ENCODE data around the gene IFT172.

The IFT172 gene

GRCh38 chr2:27494284-27494943 lies 4.9 kb upstream of the IFT172 start:
- in situ Hi-C loops (cut with MboI; ENCODE audit: low sequenced_read_pairs) = no loop called here

GRCh38 chr2:27493948-27494283 lies 4.4 kb upstream of the IFT172 start:
- in situ Hi-C loops (cut with MboI; ENCODE audit: low sequenced_read_pairs) = no loop called here

DNA sequence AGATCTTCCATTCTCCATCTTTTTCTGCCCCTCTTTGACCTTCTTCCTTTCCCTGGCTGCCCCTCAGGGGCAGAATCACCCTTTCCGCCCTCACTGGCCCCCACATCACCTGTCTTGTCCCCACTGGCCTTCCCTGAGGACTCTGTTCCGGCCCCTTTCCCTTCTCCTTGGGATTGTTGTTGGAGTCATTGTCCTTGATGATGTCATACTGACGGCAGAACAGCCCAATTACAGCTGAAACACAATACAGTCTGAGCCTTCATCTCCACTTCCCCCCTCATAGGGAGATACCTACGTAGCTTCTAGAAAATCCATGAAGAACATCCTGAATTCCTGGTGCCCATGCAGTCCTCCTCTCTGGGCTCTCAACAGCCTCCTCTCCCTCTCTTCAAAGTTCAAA lies 3.0 kb upstream of the IFT172 start:
- in situ Hi-C loops (cut with MboI; ENCODE audit: low sequenced_read_pairs) = no loop called here

DNA sequence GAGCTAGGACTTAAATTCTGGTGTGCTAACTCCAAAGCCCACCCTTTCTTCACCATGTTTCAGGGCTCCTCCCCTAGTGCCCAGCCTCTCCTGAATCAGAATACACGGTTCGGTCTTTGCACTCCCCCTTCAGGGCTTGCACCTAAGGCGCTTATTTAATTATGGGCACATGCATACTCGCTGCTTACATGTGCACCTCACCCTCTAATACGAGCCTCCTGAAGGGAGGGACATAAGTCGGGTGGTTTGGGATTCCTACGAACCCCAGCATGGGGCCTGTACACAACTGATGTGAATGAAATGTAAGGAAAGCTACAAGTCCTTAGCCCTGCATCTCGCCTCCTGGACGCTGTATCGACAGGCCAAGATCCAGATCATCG lies 435 bp downstream of the IFT172 start:
- in situ Hi-C loops (cut with MboI; ENCODE audit: low sequenced_read_pairs) = no loop called here

DNA sequence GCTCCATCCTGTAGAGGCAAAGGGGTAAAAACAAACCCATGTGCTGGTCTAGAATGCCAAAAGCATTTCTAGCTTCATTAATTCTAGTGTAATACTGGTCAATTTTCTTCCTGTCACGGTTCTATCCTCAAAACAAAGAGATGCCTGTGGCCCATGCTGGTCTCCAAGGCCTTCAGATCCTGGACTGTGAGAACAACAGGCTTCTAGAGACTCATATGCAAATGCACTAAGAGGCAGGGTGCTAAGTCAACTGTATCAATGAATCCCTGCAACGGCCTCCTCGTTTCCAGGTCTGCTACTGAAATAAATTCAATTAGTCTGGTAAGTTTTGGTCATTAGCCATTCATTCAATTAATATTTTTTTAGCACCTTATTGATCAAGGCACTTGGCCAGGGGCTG lies 4.0 kb downstream of the IFT172 start:
- in situ Hi-C loops (cut with MboI; ENCODE audit: low sequenced_read_pairs) = no loop called here

- in situ Hi-C loops (cut with MboI; ENCODE audit: low sequenced_read_pairs) = no loop called here
These were observed 17.6 kb downstream of the IFT172 start for GRCh38 chr2:27471961-27472360.

GRCh38 chr2:27464443-27464842 lies 25.1 kb downstream of the IFT172 start:
- in situ Hi-C loops (cut with MboI; ENCODE audit: low sequenced_read_pairs) = no loop called here

DNA sequence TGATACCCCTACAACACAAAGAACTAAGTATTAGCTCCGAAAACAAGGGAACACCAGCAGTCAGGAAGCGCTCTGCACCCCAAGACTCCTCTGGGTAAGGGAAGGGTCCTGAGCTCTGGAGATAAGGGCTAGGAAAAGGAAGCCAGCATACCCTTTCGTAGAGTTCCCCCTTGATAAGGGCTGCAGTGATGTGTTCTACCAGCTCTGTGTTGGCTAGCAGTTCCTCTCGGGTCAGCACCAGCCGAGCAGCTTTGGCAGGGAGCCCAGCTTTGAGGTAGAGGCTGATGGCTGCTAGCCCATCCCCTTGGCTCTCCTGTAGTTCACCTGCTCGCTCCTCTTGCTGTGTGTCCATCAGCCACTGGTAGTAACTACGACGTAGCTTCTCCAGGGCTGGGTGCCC lies 28.4 kb downstream of the IFT172 start:
- in situ Hi-C loops (cut with MboI; ENCODE audit: low sequenced_read_pairs) = no loop called here

DNA sequence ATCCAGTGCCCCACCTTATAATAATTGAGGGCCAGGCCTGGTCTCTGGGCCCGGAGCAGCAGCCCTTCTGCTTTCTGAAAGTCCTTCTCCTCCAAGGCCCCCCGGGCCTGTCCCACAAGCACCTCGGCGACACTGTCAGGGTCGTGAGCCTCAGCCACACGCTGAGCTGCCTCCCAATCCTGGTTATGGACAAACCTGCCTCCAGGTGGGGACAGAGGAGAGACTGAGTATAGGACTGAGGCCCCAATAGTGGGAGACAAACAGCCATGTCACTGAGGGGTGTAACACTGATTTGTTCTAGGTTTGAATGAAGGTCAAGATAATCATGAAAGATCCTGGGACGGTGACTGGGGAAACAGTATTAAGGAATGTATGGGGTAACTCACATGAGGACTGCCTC lies 35.6 kb downstream of the IFT172 start:
- in situ Hi-C loops (cut with MboI; ENCODE audit: low sequenced_read_pairs) = no loop called here

GRCh38 chr2:27451095-27451494 lies 38.4 kb downstream of the IFT172 start:
- in situ Hi-C loops (cut with MboI; ENCODE audit: low sequenced_read_pairs) = no loop called here

DNA sequence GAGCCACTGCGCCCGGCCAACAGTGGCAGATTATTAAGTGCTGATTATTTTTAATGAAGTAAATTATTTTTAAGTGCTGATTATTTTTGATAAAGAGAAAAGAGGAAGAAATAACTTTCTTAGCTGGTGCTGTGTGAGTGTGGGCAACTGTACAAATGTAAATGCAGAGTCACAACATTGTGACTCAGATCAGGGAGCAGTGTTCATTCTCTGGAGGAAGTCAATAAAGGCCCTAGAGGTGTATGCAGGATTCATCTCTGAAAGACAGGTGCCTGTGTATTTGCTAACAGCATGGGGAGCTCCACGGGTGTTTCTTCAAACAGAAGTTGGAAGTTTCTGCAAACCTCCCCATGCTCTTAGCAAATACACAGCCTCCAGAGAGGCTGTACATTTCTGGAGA lies 41.2 kb downstream of the IFT172 start:
- in situ Hi-C loops (cut with MboI; ENCODE audit: low sequenced_read_pairs) = no loop called here

GRCh38 chr2:27446057-27446456 lies 43.5 kb downstream of the IFT172 start:
- in situ Hi-C loops (cut with MboI; ENCODE audit: low sequenced_read_pairs) = no loop called here

GRCh38 chr2:27445615-27446014 lies 43.9 kb downstream of the IFT172 start:
- in situ Hi-C loops (cut with MboI; ENCODE audit: low sequenced_read_pairs) = no loop called here

GRCh38 chr2:27445155-27445554 lies 44.4 kb downstream of the IFT172 start:
- in situ Hi-C loops (cut with MboI; ENCODE audit: low sequenced_read_pairs) = no loop called here

GRCh38 chr2:27442920-27443282 lies 46.6 kb downstream of the IFT172 start:
- in situ Hi-C loops (cut with MboI; ENCODE audit: low sequenced_read_pairs) = no loop called here

GRCh38 chr2:27441958-27442919 lies 47.3 kb downstream of the IFT172 start, which contains the start of gene KRTCAP3:
KRTCAP3 (plus strand) TSS chr2:27442381; CDS start chr2:27442413, 32 bp downstream.
- in situ Hi-C loops (cut with MboI; ENCODE audit: low sequenced_read_pairs) = no loop called here

GRCh38 chr2:27441226-27441926 lies 48.2 kb downstream of the IFT172 start:
- in situ Hi-C loops (cut with MboI; ENCODE audit: low sequenced_read_pairs) = no loop called here

GRCh38 chr2:27435628-27436027 lies 53.9 kb downstream of the IFT172 start:
- in situ Hi-C loops (cut with MboI; ENCODE audit: low sequenced_read_pairs) = no loop called here

DNA sequence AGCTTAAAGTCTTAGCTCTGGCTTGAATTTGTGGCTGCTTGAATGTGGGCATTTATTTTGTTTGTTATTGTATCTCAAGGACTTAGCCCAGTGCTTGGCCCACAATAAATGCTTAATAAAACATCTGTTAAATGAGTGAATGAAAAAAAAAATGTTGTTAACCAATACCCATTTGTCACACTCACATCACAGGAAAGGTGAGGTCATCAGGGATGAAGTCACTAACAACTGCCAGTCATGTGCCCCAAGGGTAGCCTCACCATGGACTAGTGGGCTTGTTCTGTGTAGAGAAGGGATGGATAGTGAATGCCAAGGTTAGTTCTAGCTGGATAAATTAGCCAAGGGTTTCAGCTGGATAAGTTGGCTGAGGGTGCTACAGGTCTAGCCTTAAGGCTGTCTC lies 58.1 kb downstream of the IFT172 start:
- in situ Hi-C loops (cut with MboI; ENCODE audit: low sequenced_read_pairs) = no loop called here

GRCh38 chr2:27428978-27429541 lies 60.5 kb downstream of the IFT172 start:
- in situ Hi-C loops (cut with MboI; ENCODE audit: low sequenced_read_pairs) = no loop called here

GRCh38 chr2:27428213-27428977 lies 61.1 kb downstream of the IFT172 start, which contains the start of gene NRBP1:
NRBP1 (plus strand) TSS chr2:27428631; CDS start chr2:27433274, 4,643 bp downstream.
- in situ Hi-C loops (cut with MboI; ENCODE audit: low sequenced_read_pairs) = no loop called here

All from HL-60/S4 treated with phorbol 12-myristate 13-acetate at 8.2 ng/mL for 4 days and 3 days (cell line).